Thyroid gland (tissue), 4 donors: ENCODE measurements around the gene ABCG5.

Experiments used
- CTCF ChIP-seq, 6 experiments: fragments of 200-600 bp in 3 of 6; fragments of 450-650 bp in 3 of 6; sonication (generic) in 3 of 6; IDR thresholded peaks; one replicate each; pipeline ENCODE4 v1.5.1; 2016 to 2019; ENCODE audit warnings: antibody characterized with exemption in 6 of 6, mild to moderate bottlenecking in 2 of 6, inconsistent platforms in 1 of 6, moderate library complexity in 1 of 6
- POLR2A ChIP-seq, 2 donors: fragments of 450-650 bp; IDR thresholded peaks; one replicate each; pipeline ENCODE4 v1.6.1; 2017; ENCODE audit warnings: antibody characterized with exemption in 2 of 2, mild to moderate bottlenecking in 2 of 2, moderate library complexity in 1 of 2

GRCh38 chr2:43846140-43846793 is 7.6 kb upstream of the ABCG5 start:
- TF ChIP-seq CTCF (IDR thresholded peaks at IDR 0.05) (no peak), POLR2A (IDR thresholded peaks at IDR 0.05) (no peak)
